Activated CD4-positive, alpha-beta T cell treated with anti-CD3 and anti-CD28 coated beads, Interleukin-2, amount 10 ng/mL, durations not matched to agents 24 days and 14 days (primary cell): ENCODE measurements around the gene ENTREP1. TPM values are rescaled to one million over a fixed set of nuclear protein-coding genes. Genes with fewer than 3 reads are reported as not detected.
"Not testable (repeated sequence)": the region's sequence is repeated elsewhere in the genome, so short reads cannot be mapped to it uniquely, and the experiment has no call there.

Experiments used
- DNase-seq: peaks from one replicate; pipeline ENCODE4 v3.0.0; 2022
- H3K27ac Mint-ChIP-seq: one replicate; pipeline ENCODE4 v1.8.0; 2022; ENCODE audit warnings: mild to moderate bottlenecking, mixed read lengths
- H3K27me3 Mint-ChIP-seq: one replicate; pipeline ENCODE4 v1.8.0; 2022; ENCODE audit warnings: mixed read lengths
- H3K36me3 Mint-ChIP-seq: one replicate; pipeline ENCODE4 v1.8.0; 2022; ENCODE audit warnings: low read depth, mild to moderate bottlenecking, mixed read lengths
- H3K4me1 Mint-ChIP-seq: one replicate; pipeline ENCODE4 v1.8.0; 2021; ENCODE audit warnings: mixed read lengths
- H3K4me3 Mint-ChIP-seq: one replicate; pipeline ENCODE4 v1.8.0; 2022; ENCODE audit warnings: mild to moderate bottlenecking, moderate library complexity, mixed read lengths
- H3K9me3 Mint-ChIP-seq: one replicate; pipeline ENCODE4 v1.8.0; 2021; ENCODE audit warnings: mixed read lengths
- intact Hi-C: fragments of 100-400 bp; cut with micrococcal nuclease; formaldehyde crosslinking; loops from one replicate; pipeline ENCODE4 v1.15.1; 2023
- total RNA-seq: library from RNA; stranded (reverse); gene quantifications from 2 replicates; pipeline ENCODE4 v1.2.3, GENCODE V29; 2022

The ENTREP1 gene
- total RNA-seq, 1 donor from 2014 or later: not detected

- no peaks in the 10 kb centered on the region for H3K27me3 Mint-ChIP-seq
- H3K9me3 Mint-ChIP-seq: no peaks in the 10 kb centered on the region
- H3K4me3 Mint-ChIP-seq: no peak overlapping the region
- H3K4me1 Mint-ChIP-seq: no peaks in the 10 kb centered on the region
- intact Hi-C loops: no loop called here
- DNase-seq: no peak
- H3K27ac Mint-ChIP-seq: no peak overlapping the region
- H3K36me3 Mint-ChIP-seq: no peaks in the 10 kb centered on the region
Measured at GRCh38 chr9:69391487-69391886, 66.5 kb downstream of the ENTREP1 start.

- H3K27ac Mint-ChIP-seq: no peak overlapping the region
- H3K4me3 Mint-ChIP-seq: no peak overlapping the region
- DNase-seq: no peak
- H3K4me1 Mint-ChIP-seq: no peaks in the 10 kb centered on the region
- H3K27me3 Mint-ChIP-seq: no peaks in the 10 kb centered on the region
- intact Hi-C loops: no loop called here
- no peaks in the 10 kb centered on the region for H3K36me3 Mint-ChIP-seq
- no peaks in the 10 kb centered on the region for H3K9me3 Mint-ChIP-seq
Measured at GRCh38 chr9:69391946-69392345, 66.9 kb downstream of the ENTREP1 start.

GRCh38 chr9:69392826-69393225 is 67.8 kb downstream of the ENTREP1 start:
- no peak for DNase-seq
- Mint-ChIP-seq H3K36me3 (no peaks in the 10 kb centered on the region), H3K27me3 (no peaks in the 10 kb centered on the region), H3K27ac (no peak overlapping the region), H3K4me3 (no peak overlapping the region), H3K4me1 (no peaks in the 10 kb centered on the region), H3K9me3 (no peaks in the 10 kb centered on the region)
- intact Hi-C loops: no loop called here

- Mint-ChIP-seq H3K36me3 (no peaks in the 10 kb centered on the region), H3K4me1 (no peaks in the 10 kb centered on the region), H3K9me3 (no peaks in the 10 kb centered on the region), H3K27me3 (no peaks in the 10 kb centered on the region), H3K27ac (no peak overlapping the region), H3K4me3 (no peak overlapping the region)
- intact Hi-C loops: no loop called here
- DNase-seq: no peak
Measured at GRCh38 chr9:69393425-69393824, 68.4 kb downstream of the ENTREP1 start.

GRCh38 chr9:69395718-69396117 is 70.7 kb downstream of the ENTREP1 start:
- H3K27ac Mint-ChIP-seq: no peak overlapping the region
- H3K4me1 Mint-ChIP-seq: no peaks in the 10 kb centered on the region
- DNase-seq: no peak
- peaks cover under 1% of the 10 kb centered on the region for H3K27me3 Mint-ChIP-seq
- no peaks in the 10 kb centered on the region for H3K36me3 Mint-ChIP-seq
- no peak overlapping the region for H3K4me3 Mint-ChIP-seq
- H3K9me3 Mint-ChIP-seq: no peaks in the 10 kb centered on the region
- intact Hi-C loops: no loop called here

- intact Hi-C loops: no loop called here
- DNase-seq: no peak
- no peaks in the 10 kb centered on the region for H3K9me3 Mint-ChIP-seq
- no peaks in the 10 kb centered on the region for H3K4me1 Mint-ChIP-seq
- peaks cover 3% of the 10 kb centered on the region for H3K27me3 Mint-ChIP-seq
- no peak overlapping the region for H3K27ac Mint-ChIP-seq
- H3K36me3 Mint-ChIP-seq: no peaks in the 10 kb centered on the region
- H3K4me3 Mint-ChIP-seq: no peak overlapping the region
Measured at GRCh38 chr9:69396759-69397158, 71.7 kb downstream of the ENTREP1 start.

GRCh38 chr9:69397384-69398214 is 72.6 kb downstream of the ENTREP1 start:
- DNase-seq: no peak
- Mint-ChIP-seq H3K4me1 (no peaks in the 10 kb centered on the region), H3K27ac (no peak overlapping the region), H3K4me3 (no peak overlapping the region), H3K9me3 (no peaks in the 10 kb centered on the region), H3K27me3 (peaks cover 5% of the 10 kb centered on the region), H3K36me3 (no peaks in the 10 kb centered on the region)
- intact Hi-C loops: no loop called here

GRCh38 chr9:69400470-69400869 is 75.5 kb downstream of the ENTREP1 start:
- no peaks in the 10 kb centered on the region for H3K4me1 Mint-ChIP-seq
- no peaks in the 10 kb centered on the region for H3K36me3 Mint-ChIP-seq
- no peak overlapping the region for H3K4me3 Mint-ChIP-seq
- H3K27ac Mint-ChIP-seq: no peak overlapping the region
- H3K9me3 Mint-ChIP-seq: no peaks in the 10 kb centered on the region
- intact Hi-C loops: no loop called here
- DNase-seq: no peak
- H3K27me3 Mint-ChIP-seq: peaks cover 5% of the 10 kb centered on the region

GRCh38 chr9:69409936-69410335 is 84.9 kb downstream of the ENTREP1 start:
- H3K4me1 Mint-ChIP-seq, DNase-seq, intact Hi-C loops, H3K9me3 Mint-ChIP-seq, H3K27me3 Mint-ChIP-seq, H3K36me3 Mint-ChIP-seq, H3K27ac Mint-ChIP-seq, H3K4me3 Mint-ChIP-seq: not testable (repeated sequence)

- Mint-ChIP-seq H3K27ac (no peak overlapping the region), H3K36me3 (no peaks in the 10 kb centered on the region)
- intact Hi-C loops: no loop called here
Measured at GRCh38 chr9:69411246-69411645, 86.2 kb downstream of the ENTREP1 start.

GRCh38 chr9:69411931-69412740 is 87.1 kb downstream of the ENTREP1 start:
- peaks cover 5% of the 10 kb centered on the region for H3K27me3 Mint-ChIP-seq
- no peak overlapping the region for H3K27ac Mint-ChIP-seq
- intact Hi-C loops: no loop called here
- H3K36me3 Mint-ChIP-seq: no peaks in the 10 kb centered on the region
- no peak overlapping the region for H3K4me3 Mint-ChIP-seq
- DNase-seq: no peak
- H3K4me1 Mint-ChIP-seq: no peaks in the 10 kb centered on the region
- H3K9me3 Mint-ChIP-seq: no peaks in the 10 kb centered on the region

More at GRCh38 chr9:69411246-69411645, 86.2 kb downstream of the ENTREP1 start:
- no peak for DNase-seq
- H3K9me3 Mint-ChIP-seq: no peaks in the 10 kb centered on the region
- peaks cover 5% of the 10 kb centered on the region for H3K27me3 Mint-ChIP-seq
- no peaks in the 10 kb centered on the region for H3K4me1 Mint-ChIP-seq
- no peak overlapping the region for H3K4me3 Mint-ChIP-seq

GRCh38 chr9:69412741-69413150 is 87.7 kb downstream of the ENTREP1 start:
- Mint-ChIP-seq H3K9me3 (no peaks in the 10 kb centered on the region), H3K4me3 (no peak overlapping the region), H3K36me3 (no peaks in the 10 kb centered on the region), H3K27me3 (peaks cover 5% of the 10 kb centered on the region), H3K4me1 (no peaks in the 10 kb centered on the region), H3K27ac (no peak overlapping the region)
- DNase-seq: no peak
- intact Hi-C loops: no loop called here

GRCh38 chr9:69420611-69421270 is 95.7 kb downstream of the ENTREP1 start:
- Mint-ChIP-seq H3K4me1 (peaks cover 2% of the 10 kb centered on the region), H3K27me3 (peaks cover 9% of the 10 kb centered on the region), H3K4me3 (no peak overlapping the region), H3K9me3 (no peaks in the 10 kb centered on the region), H3K36me3 (no peaks in the 10 kb centered on the region), H3K27ac (no peak overlapping the region)
- no peak for DNase-seq
- intact Hi-C loops: loop anchor here (5.0 kb wide), 2 partner anchors 252 to 692 kb away; partner anchors contain the start of gene APBA1
